HUES6 (cell line): ENCODE results near the gene PLP1.

Experiments used
- H3K27ac ChIP-seq: 2 replicates; pipeline ENCODE4 v1.7.0; 2013; ENCODE audit warnings: low read depth, mild to moderate bottlenecking, low read length, inconsistent platforms
- H3K27me3 ChIP-seq: 2 replicates; pipeline ENCODE4 v1.6.1; 2013; ENCODE audit warnings: low read length; ENCODE audit not compliant: control insufficient read depth, insufficient read depth
- H3K36me3 ChIP-seq: 2 replicates; pipeline ENCODE4 v1.6.1; 2013; ENCODE audit warnings: low read length; ENCODE audit not compliant: control insufficient read depth, insufficient read depth
- H3K4me1 ChIP-seq: 2 replicates; pipeline ENCODE4 v1.6.1; 2013; ENCODE audit warnings: low read length; ENCODE audit not compliant: control insufficient read depth, insufficient read depth
- H3K4me3 ChIP-seq: 2 replicates; pipeline ENCODE4 v1.5.1; 2013; ENCODE audit warnings: low read depth, low read length
- H3K9ac ChIP-seq: one replicate; pipeline ENCODE4 v1.6.1; 2013; ENCODE audit warnings: mild to moderate bottlenecking, low read length
- H3K9me3 ChIP-seq: 2 replicates; pipeline ENCODE4 v1.6.1; 2013; ENCODE audit warnings: low read depth, low read length; ENCODE audit not compliant: control insufficient read depth, insufficient read depth

PLP1 gene

GRCh38 chrX:103780336-103781061 lies 3.9 kb downstream of the PLP1 start:
- H3K9me3 ChIP-seq, result no peaks in the 10 kb centered on the region
- no peak overlapping the region for H3K4me3 ChIP-seq
- H3K27me3 ChIP-seq, result no peaks in the 10 kb centered on the region; the same call in 1 of the 2 replicates
- H3K36me3 ChIP-seq, result peaks cover 65% of the 10 kb centered on the region
- H3K9ac ChIP-seq, result no peak overlapping the region
- H3K27ac ChIP-seq, result no peak overlapping the region
- peaks cover 21% of the 10 kb centered on the region; the same call in 1 of the 2 replicates for H3K4me1 ChIP-seq

GRCh38 chrX:103781062-103781402 lies 4.4 kb downstream of the PLP1 start:
- Histone ChIP-seq H3K27me3 (peaks cover 2% of the 10 kb centered on the region; the same call in 1 of the 2 replicates), H3K27ac (no peak overlapping the region), H3K9me3 (no peaks in the 10 kb centered on the region), H3K4me1 (peaks cover 16% of the 10 kb centered on the region; the same call in 1 of the 2 replicates), H3K36me3 (peaks cover 69% of the 10 kb centered on the region), H3K4me3 (no peak overlapping the region), H3K9ac (no peak overlapping the region)

- H3K9me3 ChIP-seq, result no peaks in the 10 kb centered on the region
- H3K36me3 ChIP-seq, result peaks cover 76% of the 10 kb centered on the region
- peaks cover 2% of the 10 kb centered on the region; the same call in 1 of the 2 replicates for H3K27me3 ChIP-seq
- H3K4me1 ChIP-seq, result peaks cover 11% of the 10 kb centered on the region; the same call in 1 of the 2 replicates
- H3K9ac ChIP-seq, result no peak overlapping the region
- no peak overlapping the region for H3K4me3 ChIP-seq
- H3K27ac ChIP-seq, result no peak overlapping the region
These were observed 5.1 kb downstream of the PLP1 start for GRCh38 chrX:103781706-103782105.

GRCh38 chrX:103782640-103783039 lies 6.0 kb downstream of the PLP1 start:
- peaks cover 7% of the 10 kb centered on the region; the same call in 1 of the 2 replicates for H3K4me1 ChIP-seq
- H3K4me3 ChIP-seq, result no peak overlapping the region
- H3K9ac ChIP-seq, result no peak overlapping the region
- H3K36me3 ChIP-seq, result peaks cover 81% of the 10 kb centered on the region
- H3K27ac ChIP-seq, result no peak overlapping the region
- peaks cover 2% of the 10 kb centered on the region; the same call in 1 of the 2 replicates for H3K27me3 ChIP-seq
- H3K9me3 ChIP-seq, result no peaks in the 10 kb centered on the region

- Histone ChIP-seq H3K4me1 (peaks cover 6% of the 10 kb centered on the region; the same call in 1 of the 2 replicates), H3K27ac (no peak overlapping the region), H3K4me3 (no peak overlapping the region), H3K27me3 (peaks cover 4% of the 10 kb centered on the region; the same call in 1 of the 2 replicates), H3K36me3 (peaks cover 81% of the 10 kb centered on the region), H3K9me3 (no peaks in the 10 kb centered on the region), H3K9ac (no peak overlapping the region)
These were observed 6.6 kb downstream of the PLP1 start for GRCh38 chrX:103783196-103783595.

- Histone ChIP-seq H3K27ac (no peak overlapping the region), H3K36me3 (peaks cover 83% of the 10 kb centered on the region), H3K4me3 (no peak overlapping the region), H3K9me3 (no peaks in the 10 kb centered on the region), H3K27me3 (peaks cover 8% of the 10 kb centered on the region; the same call in 1 of the 2 replicates), H3K4me1 (peaks cover 6% of the 10 kb centered on the region; the same call in 1 of the 2 replicates), H3K9ac (no peak overlapping the region)
These were observed 7.3 kb downstream of the PLP1 start for GRCh38 chrX:103783971-103784370.

GRCh38 chrX:103789004-103789403 lies 12.4 kb downstream of the PLP1 start:
- no peak overlapping the region for H3K9ac ChIP-seq
- no peak overlapping the region for H3K4me3 ChIP-seq
- H3K36me3 ChIP-seq, result peaks cover 76% of the 10 kb centered on the region
- peaks cover 15% of the 10 kb centered on the region; the same call in 1 of the 2 replicates for H3K27me3 ChIP-seq
- H3K9me3 ChIP-seq, result no peaks in the 10 kb centered on the region
- no peak overlapping the region for H3K27ac ChIP-seq
- peaks cover 5% of the 10 kb centered on the region; the same call in 1 of the 2 replicates for H3K4me1 ChIP-seq

GRCh38 chrX:103791228-103791627 lies 14.6 kb downstream of the PLP1 start:
- no peak overlapping the region for H3K27ac ChIP-seq
- H3K4me3 ChIP-seq, result no peak overlapping the region
- peaks cover 58% of the 10 kb centered on the region for H3K36me3 ChIP-seq
- H3K27me3 ChIP-seq, result peaks cover 16% of the 10 kb centered on the region; the same call in 1 of the 2 replicates
- H3K4me1 ChIP-seq, result peaks cover 5% of the 10 kb centered on the region; the same call in 1 of the 2 replicates
- H3K9ac ChIP-seq, result no peak overlapping the region
- no peaks in the 10 kb centered on the region for H3K9me3 ChIP-seq

GRCh38 chrX:103791826-103792485 lies 15.3 kb downstream of the PLP1 start:
- Histone ChIP-seq H3K36me3 (peaks cover 51% of the 10 kb centered on the region), H3K27ac (no peak overlapping the region), H3K27me3 (peaks cover 19% of the 10 kb centered on the region; the same call in 1 of the 2 replicates)

GRCh38 chrX:103792916-103793544 lies 16.4 kb downstream of the PLP1 start:
- H3K4me3 ChIP-seq, result no peak overlapping the region
- peaks cover 5% of the 10 kb centered on the region; the same call in 1 of the 2 replicates for H3K4me1 ChIP-seq
- H3K27ac ChIP-seq, result no peak overlapping the region
- peaks cover 19% of the 10 kb centered on the region; the same call in 1 of the 2 replicates for H3K27me3 ChIP-seq
- peaks cover 40% of the 10 kb centered on the region for H3K36me3 ChIP-seq
- H3K9me3 ChIP-seq, result no peaks in the 10 kb centered on the region
- H3K9ac ChIP-seq, result no peak overlapping the region

More at GRCh38 chrX:103791826-103792485, 15.3 kb downstream of the PLP1 start:
- no peak overlapping the region for H3K4me3 ChIP-seq
- H3K9ac ChIP-seq, result no peak overlapping the region
- H3K9me3 ChIP-seq, result no peaks in the 10 kb centered on the region
- peaks cover 5% of the 10 kb centered on the region; the same call in 1 of the 2 replicates for H3K4me1 ChIP-seq
